ENCODE measurements around the gene ZNF442. TPM values are rescaled to one million over a fixed set of nuclear protein-coding genes. Genes with fewer than 3 reads are reported as not detected.

ZNF442 gene
- total RNA-seq (2022; extraction: Qiagen RNA extraction) = not detected in 5 replicates

DNA sequence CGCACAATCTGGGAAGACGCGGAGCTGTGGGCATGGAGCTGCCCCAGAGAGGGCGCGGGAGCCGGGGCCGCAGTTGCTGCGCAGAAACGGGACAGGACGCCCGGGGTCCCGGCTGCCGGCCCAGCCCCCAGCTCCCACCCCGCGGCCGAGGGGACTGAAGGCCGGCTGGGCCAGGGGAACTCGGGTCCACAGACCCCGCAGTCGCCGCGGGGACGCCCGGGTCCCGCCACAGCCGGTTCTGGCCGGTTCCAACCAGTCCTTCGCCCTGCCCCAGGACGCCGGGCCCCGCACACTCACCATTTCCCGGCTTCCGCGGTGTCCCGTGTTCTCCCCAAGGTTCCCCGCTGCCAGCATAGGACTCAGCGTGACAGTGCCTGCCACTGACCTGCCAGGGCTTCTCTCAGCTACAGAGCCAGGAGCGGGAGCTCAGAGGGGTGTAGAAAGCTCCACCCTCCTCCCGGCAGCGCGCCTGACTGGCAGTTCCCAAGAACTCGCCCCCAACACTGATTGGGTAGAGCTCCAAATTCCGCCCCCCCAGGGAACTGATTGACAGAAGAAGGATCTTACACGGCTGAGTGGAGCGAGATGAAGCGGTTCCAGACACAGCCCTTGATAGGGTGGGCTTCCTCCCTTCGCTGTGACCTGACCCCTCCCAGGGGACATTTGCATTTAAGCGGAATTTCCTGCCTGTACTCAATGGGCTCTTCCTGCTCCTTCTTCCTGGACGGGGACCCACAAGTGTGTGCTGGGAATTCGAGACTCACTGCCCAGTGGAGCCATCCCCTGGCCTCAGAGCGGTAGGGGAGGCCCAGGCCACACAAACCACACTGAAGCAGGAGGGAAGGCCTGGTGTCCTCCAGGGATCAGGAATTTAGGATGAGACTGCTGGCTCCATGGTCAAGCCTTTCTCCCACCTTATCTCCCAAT lies at the start of gene ZNF442:
Gene ZNF442 (minus strand): TSS at position 448 of the 927 bp plus-strand sequence. CDS start 2,052 bp downstream, outside the sequence.

DNA sequence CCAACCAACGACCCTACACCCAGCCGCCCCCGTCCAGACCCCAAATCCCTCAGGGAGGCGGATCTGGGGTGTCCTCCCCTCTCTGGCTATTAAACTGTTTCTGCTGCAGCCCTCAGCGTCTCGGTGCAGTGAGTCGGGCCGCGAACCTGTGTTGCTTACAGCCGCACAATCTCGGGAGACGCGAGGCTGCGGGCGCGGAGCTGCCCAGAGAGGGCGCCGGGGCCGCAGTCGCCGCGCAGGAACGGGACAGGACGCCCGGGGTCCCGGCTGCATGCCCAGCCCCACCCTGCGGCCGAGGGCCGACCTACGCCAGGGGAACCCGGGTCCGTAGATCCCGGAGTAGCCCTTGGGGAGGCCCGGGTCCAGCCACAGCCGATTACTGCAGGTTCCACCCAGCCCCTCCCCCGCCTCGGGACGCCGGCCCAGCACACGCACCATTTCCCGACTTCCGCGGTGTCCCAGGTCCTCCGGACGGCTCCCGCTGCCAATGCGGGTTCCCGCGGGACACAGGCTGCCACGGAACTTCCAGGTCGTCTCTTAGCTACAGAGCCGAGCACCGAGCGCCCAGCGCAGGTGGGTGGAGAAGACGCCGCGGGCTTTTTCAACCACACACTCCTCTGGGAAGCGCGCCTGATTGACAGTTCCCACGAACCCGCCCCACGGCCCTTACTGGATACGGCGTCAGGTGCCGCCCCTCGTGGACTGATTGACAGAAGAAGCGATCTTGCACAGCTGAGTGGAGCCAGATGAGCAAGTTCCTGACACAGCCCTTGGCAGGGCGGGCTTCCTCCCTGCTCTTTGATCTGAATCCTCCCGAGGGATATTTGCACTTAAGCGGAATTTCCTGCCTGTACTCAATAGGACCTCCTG lies 35.4 kb upstream of the ZNF442 start, which contains the start of gene ZNF799:
Gene ZNF799 (minus strand): TSS at position 639 of the 870 bp plus-strand sequence. CDS start 201 bp downstream, at position 438.

GRCh38 chr19:12333162-12334159 lies 32.0 kb downstream of the ZNF442 start, which contains the start of gene ZNF563:
ZNF563 (minus strand) TSS chr19:12333633; CDS start chr19:12333482, 151 bp downstream.

Other genes starting within 250 kb of the ZNF442 start
- gene ZNF20, start 225.3 kb downstream of the ZNF442 start, total RNA-seq (2022; extraction: Qiagen RNA extraction) = not detected in 5 replicates
- gene ZNF625, start 208.9 kb downstream of the ZNF442 start, total RNA-seq (2022; extraction: Qiagen RNA extraction) = not detected in 5 replicates
- gene ZNF136, start 202.6 kb downstream of the ZNF442 start, total RNA-seq (2022; extraction: Qiagen RNA extraction) = 0.98 to 1.8 TPM (median 1.2 TPM) in 5 replicates
- 0.46 to 0.93 TPM (median 0.81 TPM) in 5 replicates for gene ZNF44, start 70.8 kb downstream of the ZNF442 start, total RNA-seq (2022; extraction: Qiagen RNA extraction)
- gene ZNF563, start 32.0 kb downstream of the ZNF442 start, total RNA-seq (2022; extraction: Qiagen RNA extraction) = not detected in 5 replicates
- 0.83 to 1.8 TPM (median 1.5 TPM) in 5 replicates for gene ZNF799, start 35.6 kb upstream of the ZNF442 start, total RNA-seq (2022; extraction: Qiagen RNA extraction)
- 0.72 to 1.5 TPM (median 0.88 TPM) in 5 replicates for gene ZNF443, start 75.3 kb upstream of the ZNF442 start, total RNA-seq (2022; extraction: Qiagen RNA extraction)
- not detected in 5 replicates for gene ZNF709, start 119.1 kb upstream of the ZNF442 start, total RNA-seq (2022; extraction: Qiagen RNA extraction)
- gene ZNF564, start 185.8 kb upstream of the ZNF442 start, total RNA-seq (2022; extraction: Qiagen RNA extraction) = 1.4 to 2.5 TPM (median 1.7 TPM) in 5 replicates
- gene ZNF490, start 245.1 kb upstream of the ZNF442 start, total RNA-seq (2022; extraction: Qiagen RNA extraction) = 0.29 to 0.89 TPM (median 0.77 TPM) in 5 replicates
- gene ZNF791, start 245.2 kb upstream of the ZNF442 start, total RNA-seq (2022; extraction: Qiagen RNA extraction) = 4.1 to 6.0 TPM (median 4.9 TPM) in 5 replicates